HPDE6-E6E7 (cell line): ENCODE results near the gene SLC25A29.
A peak's percentile ranks its signal among the peaks of the same experiment; 100 is the strongest.
"Not testable (repeated sequence)": the region's sequence is repeated elsewhere in the genome, so short reads cannot be mapped to it uniquely, and the experiment has no call there.

ENCODE experiments used
- DNase-seq: peaks from one replicate; pipeline ENCODE4 v3.0.0; 2011; ENCODE audit warnings: missing footprints; ENCODE audit errors: extremely low spot score

Gene SLC25A29

GRCh38 chr14:100306101-100306997 lies at the start of gene SLC25A29:
Gene SLC25A29, minus strand, starts transcription at chr14:100306444. Its CDS starts 212 bp downstream, at chr14:100306232.
- DNase-seq = peak; percentile 86

- no peak for DNase-seq
Measured at GRCh38 chr14:100350986-100351385, 44.7 kb upstream of the SLC25A29 start.

- DNase-seq = no peak
Measured at GRCh38 chr14:100350276-100350926, 44.2 kb upstream of the SLC25A29 start.

- DNase-seq = no peak
Measured at GRCh38 chr14:100348784-100349685, 42.8 kb upstream of the SLC25A29 start.

GRCh38 chr14:100348253-100348729 lies 42.0 kb upstream of the SLC25A29 start:
- no peak for DNase-seq

GRCh38 chr14:100346306-100347091 lies 40.3 kb upstream of the SLC25A29 start:
- no peak for DNase-seq

- no peak for DNase-seq
Measured at GRCh38 chr14:100345711-100346110, 39.5 kb upstream of the SLC25A29 start.

- not testable (repeated sequence) for DNase-seq
Measured at GRCh38 chr14:100344657-100345056, 38.4 kb upstream of the SLC25A29 start.

- DNase-seq = not testable (repeated sequence)
Measured at GRCh38 chr14:100342826-100343225, 36.6 kb upstream of the SLC25A29 start.

GRCh38 chr14:100342195-100342594 lies 36.0 kb upstream of the SLC25A29 start:
- no peak for DNase-seq

GRCh38 chr14:100341301-100342031 lies 35.2 kb upstream of the SLC25A29 start:
- DNase-seq = peak; percentile 36

- no peak for DNase-seq
Measured at GRCh38 chr14:100340423-100340813, 34.2 kb upstream of the SLC25A29 start.

- DNase-seq = no peak
Measured at GRCh38 chr14:100339766-100340422, 33.6 kb upstream of the SLC25A29 start.

- DNase-seq = no peak
Measured at GRCh38 chr14:100336618-100337530, 30.6 kb upstream of the SLC25A29 start.

GRCh38 chr14:100334904-100335303 lies 28.7 kb upstream of the SLC25A29 start:
- no peak for DNase-seq

- DNase-seq = no peak
Measured at GRCh38 chr14:100333827-100334226, 27.6 kb upstream of the SLC25A29 start.

GRCh38 chr14:100333311-100333710 lies 27.1 kb upstream of the SLC25A29 start:
- no peak for DNase-seq

- DNase-seq = no peak
Measured at GRCh38 chr14:100332797-100333196, 26.6 kb upstream of the SLC25A29 start.
